HCT116 (cell line): ENCODE results near the gene SORCS2.

Source experiments
- CTCF ChIP-seq, 3 experiments: fragments of 200-600 bp in 1 of 3; sonication (generic) in 1 of 3; IDR thresholded peaks in 2 of 3; conservative IDR thresholded peaks in 1 of 3; 2 replicates each; pipeline ENCODE4 v1.5.1; 2012 to 2017; ENCODE audit warnings: low read depth in 2 of 3, low read length in 2 of 3, antibody characterized with exemption in 1 of 3, borderline replicate concordance in 1 of 3, control low read depth in 1 of 3, mild to moderate bottlenecking in 1 of 3, mixed read lengths in 1 of 3, mixed run types in 1 of 3, moderate library complexity in 1 of 3; ENCODE audit not compliant: insufficient read depth in 1 of 3
- EZH2 ChIP-seq: fragments of 200-600 bp; sonication (generic); IDR thresholded peaks from 2 replicates; pipeline ENCODE4 v1.6.1; 2017; ENCODE audit warnings: antibody characterized with exemption, mixed run types
- POLR2A ChIP-seq: IDR thresholded peaks from 2 replicates; pipeline ENCODE4 v1.7.0; 2011; ENCODE audit warnings: borderline replicate concordance; ENCODE audit not compliant: insufficient read depth, insufficient read length; ENCODE audit errors: extremely low read depth
- POLR2AphosphoS5 ChIP-seq: IDR thresholded peaks from 2 replicates; pipeline ENCODE4 v1.6.1; 2011; ENCODE audit warnings: mild to moderate bottlenecking, low read depth, low read length, moderate library complexity
- SP1 ChIP-seq: IDR thresholded peaks from 2 replicates; pipeline ENCODE4 v1.6.1; 2012; ENCODE audit warnings: low read depth

GRCh38 chr4:7722766-7723387, 530.5 kb downstream of the SORCS2 start:
- TF ChIP-seq CTCF (IDR thresholded peaks at IDR 0.05 in 2 of 3, conservative IDR thresholded peaks at IDR 0.05 in 1 of 3; ENCODE audit: borderline replicate concordance in 1 of 3, insufficient read depth in 1 of 3, low read depth in 2 of 3, low read length in 2 of 3) = no peak
- TF ChIP-seq POLR2A = no peak
- TF ChIP-seq EZH2 = no peak
- TF ChIP-seq POLR2AphosphoS5 = no peak
- TF ChIP-seq SP1 = no peak
